HK-2 (cell line): Measurements from ENCODE around the gene NYAP2.

Experiments used
- DNase-seq: peaks from one replicate; pipeline ENCODE4 v3.0.0-alpha.2; 2018; ENCODE audit not compliant: unreplicated experiment

The NYAP2 gene

GRCh38 chr2:225399504-225399903 is at the start of gene NYAP2:
Gene NYAP2, plus strand, starts transcription at chr2:225399710. Its CDS starts 9,171 bp downstream, at chr2:225408881.
- DNase-seq = no peak

GRCh38 chr2:225353579-225354085 is 45.9 kb upstream of the NYAP2 start:
- no peak for DNase-seq

GRCh38 chr2:225354281-225354774 is 45.2 kb upstream of the NYAP2 start:
- DNase-seq = no peak

- no peak for DNase-seq
These were observed 43.7 kb upstream of the NYAP2 start for GRCh38 chr2:225355788-225356187.

- DNase-seq = no peak
These were observed 32.8 kb upstream of the NYAP2 start for GRCh38 chr2:225366731-225367130.

- no peak for DNase-seq
These were observed 32.0 kb upstream of the NYAP2 start for GRCh38 chr2:225367482-225367881.

- DNase-seq = no peak
These were observed 20.5 kb upstream of the NYAP2 start for GRCh38 chr2:225378984-225379383.

GRCh38 chr2:225379856-225380255 is 19.7 kb upstream of the NYAP2 start:
- DNase-seq = no peak

GRCh38 chr2:225381609-225382008 is 17.9 kb upstream of the NYAP2 start:
- no peak for DNase-seq

GRCh38 chr2:225398372-225398771 is 1.1 kb upstream of the NYAP2 start:
- DNase-seq = no peak

GRCh38 chr2:225400060-225400511 is 576 bp downstream of the NYAP2 start:
- peak; percentile 33 for DNase-seq

- no peak for DNase-seq
These were observed 1.3 kb downstream of the NYAP2 start for GRCh38 chr2:225400546-225401400.

GRCh38 chr2:225402210-225402776 is 2.8 kb downstream of the NYAP2 start:
- DNase-seq = no peak

- DNase-seq = no peak
These were observed 11.9 kb downstream of the NYAP2 start for GRCh38 chr2:225411452-225411851.

- DNase-seq = no peak
These were observed 14.3 kb downstream of the NYAP2 start for GRCh38 chr2:225413786-225414185.

GRCh38 chr2:225414902-225415301 is 15.4 kb downstream of the NYAP2 start:
- no peak for DNase-seq

- DNase-seq = no peak
These were observed 15.8 kb downstream of the NYAP2 start for GRCh38 chr2:225415341-225415740.

- DNase-seq = no peak
These were observed 16.3 kb downstream of the NYAP2 start for GRCh38 chr2:225415792-225416191.

GRCh38 chr2:225416616-225417367 is 17.3 kb downstream of the NYAP2 start:
- no peak for DNase-seq

GRCh38 chr2:225419033-225419432 is 19.5 kb downstream of the NYAP2 start:
- no peak for DNase-seq

GRCh38 chr2:225422145-225422544 is 22.6 kb downstream of the NYAP2 start:
- no peak for DNase-seq

- no peak for DNase-seq
These were observed 25.8 kb downstream of the NYAP2 start for GRCh38 chr2:225425284-225425683.
